Adipocyte (in vitro differentiated cells): ENCODE measurements around the gene ATP13A4.

Source experiments
- DNase-seq: peaks from one replicate; pipeline ENCODE4 v3.0.0-alpha.2; 2015; ENCODE audit warnings: low read depth
- H3K27me3 ChIP-seq: replicated peaks from 2 replicates; pipeline ENCODE4 v1.7.0; 2013; ENCODE audit warnings: mild to moderate bottlenecking, low read length, moderate library complexity; ENCODE audit not compliant: control insufficient read depth, insufficient read depth
- H3K36me3 ChIP-seq: 2 replicates; pipeline ENCODE4 v1.7.0; 2013; ENCODE audit warnings: low read length, mild to moderate bottlenecking, moderate library complexity; ENCODE audit not compliant: control insufficient read depth, insufficient read depth, severe bottlenecking
- H3K4me1 ChIP-seq: 2 replicates; pipeline ENCODE4 v1.7.0; 2013; ENCODE audit warnings: mild to moderate bottlenecking, low read length, moderate library complexity; ENCODE audit not compliant: control insufficient read depth, insufficient read depth
- H3K4me3 ChIP-seq: 2 replicates; pipeline ENCODE4 v1.7.0; 2013; ENCODE audit warnings: mild to moderate bottlenecking, low read length, moderate library complexity
- H3K9ac ChIP-seq: 2 replicates; pipeline ENCODE4 v1.7.0; 2013; ENCODE audit warnings: mild to moderate bottlenecking, low read length, moderate library complexity
- H3K9me3 ChIP-seq: 2 replicates; pipeline ENCODE4 v1.7.0; 2013; ENCODE audit warnings: mild to moderate bottlenecking, low read length, moderate library complexity; ENCODE audit not compliant: control insufficient read depth

Gene ATP13A4

DNA sequence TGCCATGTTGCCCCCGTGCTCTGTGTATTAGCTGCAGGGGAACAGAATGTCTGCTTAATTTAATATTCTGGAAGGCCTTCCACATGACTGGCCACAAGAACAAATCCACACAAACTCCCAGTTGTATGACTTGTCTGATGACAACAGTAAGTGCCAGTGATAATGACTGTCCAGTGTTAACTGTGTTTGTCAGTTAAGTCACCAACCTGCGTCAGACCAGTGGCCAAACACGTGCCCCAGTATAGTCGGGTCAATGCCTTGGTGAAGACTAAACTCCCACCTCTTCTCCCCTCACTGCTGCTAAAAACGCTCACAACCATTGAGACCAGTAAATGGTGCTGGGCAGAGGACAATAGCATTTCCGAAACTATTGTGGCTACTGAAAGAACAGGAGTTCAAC lies 166.3 kb downstream of the ATP13A4 start:
- Histone ChIP-seq H3K9me3 (no peaks in the 10 kb centered on the region), H3K4me1 (no peaks in the 10 kb centered on the region)

DNA sequence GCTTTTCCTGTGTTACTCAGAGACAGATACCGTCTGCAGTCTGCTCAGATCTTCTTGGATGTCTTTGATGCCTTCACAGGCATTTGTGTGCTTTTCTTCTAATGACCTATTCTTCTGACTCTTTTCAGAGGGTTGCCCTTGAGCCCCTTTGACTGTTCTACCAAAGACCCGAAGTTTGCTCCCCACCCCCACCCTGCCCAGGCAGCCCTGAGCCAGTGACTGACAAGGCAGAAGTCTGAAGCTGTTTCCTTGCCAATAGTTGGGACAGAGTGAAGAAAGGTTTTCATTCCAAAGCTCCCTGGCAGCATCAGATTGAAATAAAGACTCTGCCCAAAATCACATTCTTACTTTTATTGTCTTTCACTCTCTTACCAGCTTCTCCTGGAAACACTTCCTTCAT lies 167.1 kb downstream of the ATP13A4 start:
- H3K4me3 ChIP-seq = no peak overlapping the region
- H3K9me3 ChIP-seq = no peaks in the 10 kb centered on the region
- H3K4me1 ChIP-seq = no peaks in the 10 kb centered on the region
- no peak for DNase-seq
- H3K9ac ChIP-seq = no peak overlapping the region
- H3K27me3 ChIP-seq = peaks cover 4% of the 10 kb centered on the region
- no peaks in the 10 kb centered on the region for H3K36me3 ChIP-seq

More for the DNA sequence above, 166.3 kb downstream of the ATP13A4 start:
- Histone ChIP-seq H3K36me3 (no peaks in the 10 kb centered on the region), H3K4me3 (no peak overlapping the region), H3K27me3 (peaks cover 2% of the 10 kb centered on the region), H3K9ac (no peak overlapping the region)
- no peak for DNase-seq

DNA sequence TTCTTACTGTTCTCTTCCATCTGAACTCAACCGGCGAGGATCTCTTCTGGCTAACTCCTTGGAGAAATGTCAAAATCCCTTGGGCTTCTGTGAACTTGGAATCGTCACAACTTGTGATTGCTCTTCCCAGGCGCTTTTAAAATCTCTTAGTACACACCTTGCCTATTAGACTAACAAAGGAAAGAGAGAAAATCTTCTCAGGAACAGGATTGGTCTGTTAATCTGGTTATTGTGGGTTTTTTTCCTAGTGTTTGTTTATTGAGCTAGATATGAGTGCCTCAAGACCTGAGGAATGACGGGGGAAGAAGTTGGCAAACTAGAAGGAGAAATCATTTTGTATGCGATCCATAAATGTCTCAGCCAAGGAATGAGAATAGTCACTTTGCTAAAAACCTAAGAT lies 176.0 kb downstream of the ATP13A4 start, which contains the start of gene ATP13A5:
TSS of gene ATP13A5 (minus strand) at position 48 of the 400 bp plus-strand sequence. CDS start at position 20, 28 bp downstream.
- H3K9ac ChIP-seq = no peak within 1 kb of the TSS
- no peak within 1 kb of the TSS for H3K4me3 ChIP-seq
- H3K27me3 ChIP-seq = peaks cover 11% of the 10 kb centered on the region
- H3K4me1 ChIP-seq = no peaks in the 10 kb centered on the region
- DNase-seq = no peak
- no peaks in the 10 kb centered on the region for H3K9me3 ChIP-seq
- no peaks in the 10 kb centered on the region for H3K36me3 ChIP-seq

DNA sequence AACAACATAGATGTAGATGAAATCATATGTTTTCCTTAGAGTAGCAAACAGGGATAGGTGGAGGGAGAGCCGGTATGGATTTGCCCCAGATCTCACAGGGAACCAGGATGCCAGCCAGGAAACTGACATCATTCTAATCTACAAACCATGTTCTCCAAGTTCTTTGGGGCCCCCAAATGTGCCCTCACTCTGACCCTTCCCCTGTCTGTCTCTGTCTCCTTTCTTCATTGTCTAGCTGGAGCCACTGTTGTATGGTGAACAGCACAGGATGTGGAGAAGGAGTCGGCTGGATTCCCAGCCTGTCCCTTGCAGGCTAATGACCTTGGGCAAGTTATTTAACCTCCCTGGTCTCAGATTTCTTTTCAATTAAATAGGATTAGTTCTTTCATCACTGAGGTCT lies 177.1 kb downstream of the ATP13A4 start:
- Histone ChIP-seq H3K9me3 (no peaks in the 10 kb centered on the region), H3K27me3 (peaks cover 7% of the 10 kb centered on the region), H3K4me3 (no peak overlapping the region), H3K9ac (no peak overlapping the region), H3K36me3 (no peaks in the 10 kb centered on the region), H3K4me1 (no peaks in the 10 kb centered on the region)
- DNase-seq = no peak

DNA sequence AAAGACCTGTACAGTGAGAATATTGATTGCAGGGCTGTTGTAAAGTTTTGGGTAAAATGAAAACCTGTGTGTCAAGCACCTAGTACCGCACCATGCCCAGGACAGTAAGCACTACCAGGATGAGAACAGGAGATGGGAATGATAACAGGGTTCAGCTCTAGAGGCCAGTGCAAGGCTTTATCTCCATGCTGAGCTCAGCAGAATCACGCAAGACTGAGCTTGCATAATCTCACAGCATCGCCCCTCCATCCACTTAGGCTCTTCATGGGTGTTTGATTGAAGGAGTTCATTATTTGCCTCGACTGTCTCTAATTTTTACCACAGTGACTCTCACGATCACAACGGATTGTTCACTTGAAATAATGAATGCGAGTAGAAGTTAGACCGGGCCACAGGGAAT lies 179.1 kb downstream of the ATP13A4 start:
- H3K36me3 ChIP-seq = no peaks in the 10 kb centered on the region
- H3K9ac ChIP-seq = no peak overlapping the region
- H3K9me3 ChIP-seq = no peaks in the 10 kb centered on the region
- DNase-seq = no peak
- H3K4me3 ChIP-seq = no peak overlapping the region
- H3K27me3 ChIP-seq = peaks cover 4% of the 10 kb centered on the region
- no peaks in the 10 kb centered on the region for H3K4me1 ChIP-seq

DNA sequence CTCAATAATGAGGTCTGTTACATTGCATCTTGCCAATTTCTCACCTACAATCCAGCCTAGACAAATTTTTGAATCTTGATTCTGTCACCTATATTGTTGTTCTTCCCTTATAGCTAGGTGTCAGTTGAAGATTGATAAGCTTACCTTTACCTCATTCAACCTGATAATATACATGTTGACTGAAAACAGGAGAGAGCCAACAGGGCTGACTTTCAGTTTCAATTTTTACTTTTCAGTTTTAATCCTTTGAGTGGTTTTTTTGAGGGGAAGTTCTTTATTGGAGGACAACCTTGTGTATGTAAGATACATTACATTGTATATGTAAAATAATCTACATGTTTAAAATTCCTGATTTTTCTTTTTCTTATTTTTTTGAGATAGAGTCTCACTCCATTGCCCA lies 181.9 kb downstream of the ATP13A4 start:
- Histone ChIP-seq H3K4me1 (no peaks in the 10 kb centered on the region), H3K36me3 (no peaks in the 10 kb centered on the region), H3K9me3 (no peaks in the 10 kb centered on the region), H3K4me3 (no peak overlapping the region), H3K9ac (no peak overlapping the region), H3K27me3 (no peaks in the 10 kb centered on the region)
- DNase-seq = no peak

DNA sequence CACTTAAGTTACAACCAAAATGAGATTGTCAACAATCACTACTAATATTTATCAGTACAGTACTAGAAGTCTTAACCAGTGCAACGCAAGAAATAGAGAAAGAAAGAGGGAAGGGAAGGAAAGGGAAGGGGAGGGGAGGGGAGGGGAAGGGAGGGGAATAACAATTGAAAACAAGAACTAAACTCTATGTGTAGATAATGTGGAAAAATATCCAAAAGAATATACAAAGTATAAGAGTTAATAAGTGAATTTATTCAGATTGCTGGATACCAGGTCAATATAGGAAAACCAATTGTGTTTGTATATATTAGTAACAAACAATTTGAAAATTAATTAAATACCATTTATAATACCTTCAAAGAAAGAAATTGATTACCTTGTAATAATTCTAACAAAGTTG lies 186.8 kb downstream of the ATP13A4 start:
- H3K4me3 ChIP-seq = no peak overlapping the region
- no peaks in the 10 kb centered on the region for H3K9me3 ChIP-seq
- no peak overlapping the region for H3K9ac ChIP-seq
- H3K36me3 ChIP-seq = no peaks in the 10 kb centered on the region
- H3K27me3 ChIP-seq = no peaks in the 10 kb centered on the region
- DNase-seq = no peak
- H3K4me1 ChIP-seq = no peaks in the 10 kb centered on the region

DNA sequence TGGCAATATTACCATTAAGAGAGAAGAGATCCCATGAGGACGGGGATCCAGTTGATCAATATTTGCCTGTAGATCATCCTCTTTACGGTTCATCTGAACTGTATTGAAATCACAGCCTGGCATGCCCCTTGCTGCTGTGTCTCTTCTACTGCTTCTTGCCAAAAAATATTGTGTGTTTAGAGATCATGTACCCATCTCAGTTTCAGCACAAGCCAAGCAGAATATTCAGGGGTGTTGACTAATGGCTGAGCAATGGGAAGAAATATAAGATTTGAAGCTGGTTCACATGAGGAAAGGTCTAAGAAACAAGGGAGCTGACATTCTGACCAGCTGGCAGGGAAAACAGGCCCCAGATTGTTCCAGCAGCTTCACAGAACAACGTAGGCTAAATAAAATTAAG lies 197.4 kb downstream of the ATP13A4 start:
- no peak for DNase-seq
- Histone ChIP-seq H3K27me3 (peaks cover 3% of the 10 kb centered on the region), H3K9me3 (no peaks in the 10 kb centered on the region), H3K36me3 (no peaks in the 10 kb centered on the region), H3K9ac (no peak overlapping the region), H3K4me3 (no peak overlapping the region), H3K4me1 (peaks cover 3% of the 10 kb centered on the region)

DNA sequence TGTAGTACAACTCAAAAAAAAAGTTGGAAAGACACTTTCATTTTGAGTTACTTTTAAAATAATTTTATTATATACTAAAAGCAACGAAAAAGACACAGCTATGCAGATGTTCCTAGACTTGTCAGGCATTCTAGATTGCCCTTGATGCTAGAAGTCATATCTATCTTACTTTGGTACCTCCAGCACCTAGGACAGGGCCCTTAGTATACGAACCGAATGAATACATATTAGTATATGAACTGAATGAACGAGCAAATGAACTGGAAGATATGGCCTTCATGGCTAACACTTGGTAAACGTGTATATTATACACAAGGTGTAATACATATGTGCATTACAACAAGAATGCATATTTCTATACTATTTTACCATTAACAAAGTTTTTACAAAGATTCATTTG lies 200.3 kb downstream of the ATP13A4 start:
- no peak for DNase-seq
- H3K27me3 ChIP-seq = peaks cover 3% of the 10 kb centered on the region
- no peak overlapping the region for H3K4me3 ChIP-seq
- no peak overlapping the region for H3K9ac ChIP-seq
- H3K36me3 ChIP-seq = no peaks in the 10 kb centered on the region
- H3K4me1 ChIP-seq = no peaks in the 10 kb centered on the region
- H3K9me3 ChIP-seq = no peaks in the 10 kb centered on the region
